Activated T-helper 1 cell treated with anti-CD3 and anti-CD28 coated beads, Interleukin-2, amount 50 U/mL, for 16 hours (primary cell): ENCODE data around the gene DMRT2.

Experiments
- DNase-seq, 2 donors: peaks; one replicate each; pipeline ENCODE4 v3.0.0-alpha.2; 2020; ENCODE audit warnings: low read depth in 1 of 2, low spot score in 1 of 2

Gene DMRT2

DNA sequence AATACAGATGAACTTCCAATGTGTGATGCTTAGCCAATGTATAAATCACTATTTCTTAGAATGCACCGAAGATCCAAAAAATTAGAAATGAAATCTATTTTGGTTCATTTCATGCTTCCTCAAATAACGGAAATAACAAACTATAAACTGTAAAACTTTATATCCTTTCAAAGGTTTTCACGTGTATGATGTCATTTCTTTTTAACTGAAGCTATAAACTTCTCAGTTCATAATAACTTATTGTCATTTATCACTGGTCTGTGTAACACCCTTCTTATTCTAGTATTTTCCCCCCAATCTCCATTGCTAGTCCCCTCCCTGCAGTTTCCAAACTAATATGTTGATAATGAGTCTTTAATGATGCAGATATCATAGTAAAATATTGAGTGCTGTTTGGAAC, 36.4 kb downstream of the DMRT2 start:
- DNase-seq, result no peak

DNA sequence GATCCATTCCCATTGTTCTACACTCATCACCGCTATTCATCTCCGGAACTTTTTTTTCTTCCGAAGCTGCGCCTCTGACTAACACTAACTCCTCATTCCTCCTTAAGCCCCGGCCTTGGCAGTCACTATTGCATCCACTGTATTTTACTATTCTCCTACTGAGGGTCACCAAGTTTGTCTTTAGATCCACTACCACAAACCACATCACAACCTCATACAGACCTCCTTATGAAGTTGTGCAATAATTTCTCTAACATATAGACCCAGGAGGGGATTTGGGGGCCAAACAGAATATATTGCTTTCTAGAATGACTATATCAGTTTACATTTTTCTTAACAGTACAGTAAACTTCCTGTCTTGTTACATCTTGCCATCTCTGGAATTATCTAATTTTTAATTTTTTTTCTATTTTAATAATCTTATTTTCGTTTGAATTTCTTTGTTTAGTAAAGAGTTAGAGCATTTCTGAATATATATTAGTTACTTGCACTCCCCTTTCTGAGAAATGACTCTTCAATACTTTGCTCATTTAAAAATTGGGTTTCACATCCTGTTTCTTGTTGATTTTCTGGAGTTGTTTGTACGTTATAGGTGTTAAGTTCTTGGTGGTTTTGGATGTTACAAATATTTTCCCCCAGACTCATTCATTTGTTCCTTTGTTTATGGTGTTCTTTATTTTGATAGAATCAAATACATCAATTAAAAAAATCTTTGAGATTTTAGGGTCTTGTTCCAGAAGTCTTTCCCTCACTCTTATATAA, 37.1 kb downstream of the DMRT2 start:
- DNase-seq, result no peak

DNA sequence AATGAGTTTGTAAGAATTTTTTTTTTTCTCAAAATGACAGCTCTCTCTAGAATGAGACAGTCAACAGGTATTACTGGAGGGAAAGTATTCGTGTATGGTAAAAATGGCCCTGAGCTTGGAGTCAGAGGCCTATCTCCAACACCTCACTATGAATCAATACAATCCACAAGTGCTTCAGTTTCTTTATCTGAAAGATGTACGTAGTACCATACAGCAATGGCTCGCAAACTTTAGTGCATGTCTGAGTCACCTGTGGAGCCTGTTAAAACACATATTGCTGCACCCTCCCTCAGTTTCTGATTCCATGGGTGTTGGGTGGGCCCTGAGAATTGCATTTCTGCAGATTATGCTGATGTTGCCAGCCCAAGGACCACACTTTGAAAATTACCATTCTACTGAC, 44.6 kb downstream of the DMRT2 start:
- DNase-seq, result no peak

DNA sequence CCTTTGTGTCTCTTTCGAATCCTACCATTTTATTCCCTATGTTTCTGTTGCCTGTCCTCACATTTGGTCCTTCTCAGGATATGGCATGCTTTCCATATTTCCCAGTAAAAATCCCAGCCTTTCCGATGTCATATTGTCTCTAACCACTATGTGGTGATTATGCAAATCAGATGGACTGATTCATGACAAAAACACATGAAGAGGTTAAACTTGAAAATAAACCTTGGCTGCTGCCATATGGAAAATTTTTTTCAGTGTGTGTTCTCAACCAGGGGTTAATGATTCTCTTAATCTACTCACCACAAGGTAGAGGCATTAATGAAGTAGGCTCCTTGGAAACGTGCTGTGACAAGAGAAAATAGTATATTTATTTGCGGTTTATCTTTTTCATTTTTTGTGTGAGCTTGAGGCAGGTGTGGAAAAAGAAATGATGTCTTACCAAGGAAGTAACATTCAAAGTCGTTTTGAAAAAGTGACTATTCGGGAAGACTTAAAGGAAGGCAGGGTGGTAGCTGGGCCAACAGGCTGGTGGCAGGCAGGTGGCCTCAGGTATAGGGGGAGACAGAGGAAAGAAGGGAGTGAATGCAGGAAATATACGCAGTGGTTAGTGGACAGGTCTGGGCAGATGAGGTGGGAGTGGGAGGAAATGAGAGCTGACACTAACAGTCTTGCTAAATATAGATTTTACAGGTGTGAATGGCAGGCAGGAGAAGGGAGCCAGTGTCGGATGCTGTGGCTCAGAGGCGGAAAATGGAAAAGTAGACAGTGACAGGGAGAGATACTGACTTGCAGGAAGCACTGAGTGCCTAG, 46.2 kb downstream of the DMRT2 start:
- no peak for DNase-seq

DNA sequence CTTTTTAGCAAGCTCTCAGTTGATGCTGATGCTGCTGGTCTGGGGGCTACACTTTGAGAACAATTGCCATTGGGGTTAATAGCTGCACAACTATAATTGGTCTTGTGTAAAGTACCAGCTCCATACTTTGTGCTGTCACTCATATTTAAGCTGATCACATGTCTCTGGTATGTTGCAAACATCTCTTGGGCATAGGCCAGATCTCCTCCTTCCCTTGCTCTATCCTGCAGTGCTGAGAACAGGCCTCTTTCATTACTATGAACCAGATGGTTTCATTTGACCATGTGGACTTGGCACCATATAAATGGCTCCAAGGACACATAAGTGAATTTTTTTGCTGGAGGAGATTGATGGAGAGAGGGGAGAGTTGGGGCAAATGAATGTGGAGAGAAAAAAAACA, 48.4 kb downstream of the DMRT2 start:
- no peak for DNase-seq

DNA sequence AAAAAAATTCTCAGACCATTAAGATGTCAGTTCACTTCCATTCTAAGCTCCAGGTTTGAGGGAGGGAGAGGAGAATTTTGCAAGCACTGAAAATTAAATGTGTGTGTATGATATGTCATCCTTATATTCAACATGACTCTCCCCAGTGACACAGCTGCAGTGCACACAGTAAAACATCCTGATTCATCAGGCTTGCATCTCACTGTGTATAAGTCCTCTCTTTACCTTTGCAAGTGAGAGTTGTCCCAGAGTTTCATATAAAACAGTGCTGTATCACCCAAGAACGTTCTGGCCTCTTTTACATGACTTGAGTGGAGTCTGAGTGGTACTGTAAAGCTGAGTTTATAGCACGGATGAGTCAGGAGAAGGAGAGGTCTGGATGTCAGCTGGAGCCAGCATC, 50.0 kb downstream of the DMRT2 start:
- no peak for DNase-seq

DNA sequence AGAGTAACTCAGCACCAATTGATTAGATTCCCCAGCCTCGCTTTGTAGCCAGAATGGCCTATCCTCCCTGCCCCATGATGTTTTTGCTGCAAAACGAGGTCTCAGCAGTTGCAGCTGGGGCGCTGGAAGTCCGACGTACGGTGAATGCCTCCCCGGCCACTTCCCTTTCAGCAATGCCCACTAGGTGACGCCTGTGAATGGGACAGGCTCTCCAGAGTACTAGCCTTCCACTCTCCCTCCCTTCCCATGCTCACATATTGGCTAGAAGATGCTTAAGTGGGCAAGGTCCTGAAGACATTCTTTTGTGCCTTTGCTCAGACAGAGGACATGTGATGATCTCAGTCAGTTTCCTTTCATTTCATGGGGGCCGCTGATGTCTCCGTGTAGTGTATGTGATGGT, 50.8 kb downstream of the DMRT2 start:
- DNase-seq, result no peak

DNA sequence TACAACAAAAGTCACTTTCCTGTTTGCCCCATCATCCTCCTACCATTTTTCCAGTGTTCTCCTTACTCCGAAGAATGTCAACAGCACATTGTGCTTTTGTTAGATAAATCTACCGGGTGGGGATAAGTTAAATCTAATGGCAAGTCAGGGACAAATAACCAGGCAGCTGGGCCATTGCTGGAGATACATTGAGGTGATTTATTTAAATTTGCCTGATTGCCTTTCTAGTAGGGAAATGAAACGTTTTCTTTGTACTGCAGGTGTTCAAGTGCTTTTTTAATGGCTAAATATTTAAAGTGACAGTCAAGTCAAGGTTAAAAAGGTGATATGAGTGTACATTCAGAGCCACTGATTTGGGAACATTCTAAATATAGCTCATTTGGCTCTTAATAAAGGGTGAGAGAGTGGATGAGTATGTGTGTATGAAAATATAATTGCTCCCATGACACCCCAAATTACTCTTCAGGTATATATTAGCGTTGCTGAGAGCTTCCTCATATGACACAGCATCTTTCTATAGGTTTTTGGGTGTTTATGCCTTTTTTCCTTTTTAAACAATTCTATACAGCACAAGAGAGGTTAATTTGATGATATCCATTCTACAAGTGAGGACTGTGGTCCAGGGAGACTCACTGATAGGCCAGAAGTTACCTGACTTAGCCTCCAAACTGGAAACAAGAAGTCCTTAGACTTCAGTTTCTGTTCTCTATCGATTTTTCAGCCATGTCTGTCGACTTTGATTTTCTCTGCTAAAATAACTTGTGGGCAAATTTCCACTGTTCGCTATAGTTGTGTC, 51.9 kb downstream of the DMRT2 start:
- no peak for DNase-seq

DNA sequence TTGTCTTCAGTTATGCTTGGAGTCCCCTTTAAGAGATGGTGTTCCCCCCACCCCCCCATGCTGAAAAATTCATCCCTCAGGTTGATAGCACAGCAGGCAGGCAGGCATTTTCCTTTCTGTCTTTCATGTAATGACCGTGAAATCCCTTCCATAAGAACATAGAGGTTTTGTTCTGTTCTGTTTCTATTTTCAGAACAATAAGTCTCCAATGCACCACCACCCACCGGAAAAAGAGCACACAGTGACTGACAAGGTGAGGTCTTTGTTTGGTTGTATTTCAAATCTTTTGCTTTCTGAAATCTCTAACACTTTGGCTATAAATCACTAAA, 52.4 kb downstream of the DMRT2 start:
- no peak for DNase-seq
